AG04449 (cell line): ENCODE data around the gene SOX5.

Source experiments
- CTCF ChIA-PET: fragments of 350-600 bp; formaldehyde crosslinking; extraction: SDS; loops from one replicate; lab custom pipeline; 2021; ENCODE audit warnings: antibody characterized with exemption; lab: Yijun Ruan, JAX
- POLR2A ChIA-PET: fragments of 400-600, 350-600 bp; formaldehyde crosslinking; extraction: SDS; loops from one replicate; lab custom pipeline; 2020; ENCODE audit warnings: antibody characterized with exemption, inconsistent platforms; lab: Yijun Ruan, JAX
- DNase-seq: peaks from one replicate; pipeline ENCODE4 v3.0.0-alpha.2; 2010; ENCODE audit warnings: low read depth, low spot score
- H3K4me3 ChIP-seq: 2 replicates; pipeline ENCODE4 v1.5.1; 2011; ENCODE audit warnings: low read depth, mild to moderate bottlenecking, control low read depth, low read length
- TF ChIP-seq, protein P1 (sequence below): IDR thresholded peaks from one replicate; pipeline ENCODE4 v1.5.1; 2011; ENCODE audit warnings: mild to moderate bottlenecking, moderate library complexity, low read length, control low read depth, inconsistent platforms; ENCODE audit not compliant: insufficient read depth; ENCODE audit errors: missing control alignments

SOX5 gene

DNA sequence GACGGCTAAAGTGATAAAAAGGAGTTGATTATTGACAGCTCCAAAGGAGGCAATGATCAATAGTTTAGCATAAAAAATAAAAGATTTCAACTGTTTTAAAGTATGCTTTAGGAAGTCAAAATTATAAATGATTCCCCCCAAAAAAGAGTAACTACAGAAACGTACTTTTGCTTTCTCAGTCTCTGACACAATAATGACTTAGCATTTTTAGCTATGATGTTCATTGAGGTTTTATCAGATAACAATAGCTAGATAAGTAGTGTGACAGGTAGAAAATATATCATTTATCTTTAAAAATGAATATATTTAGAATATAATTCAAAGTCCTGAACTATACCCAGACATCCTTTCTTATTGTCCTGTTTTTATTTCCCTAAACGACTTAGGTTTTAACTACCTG lies 352.9 kb downstream of the SOX5 start:
- ChIA-PET CTCF (no interaction called here), POLR2A (no interaction called here)
- DNase-seq: no peak
- TF ChIP-seq, protein P1, sequence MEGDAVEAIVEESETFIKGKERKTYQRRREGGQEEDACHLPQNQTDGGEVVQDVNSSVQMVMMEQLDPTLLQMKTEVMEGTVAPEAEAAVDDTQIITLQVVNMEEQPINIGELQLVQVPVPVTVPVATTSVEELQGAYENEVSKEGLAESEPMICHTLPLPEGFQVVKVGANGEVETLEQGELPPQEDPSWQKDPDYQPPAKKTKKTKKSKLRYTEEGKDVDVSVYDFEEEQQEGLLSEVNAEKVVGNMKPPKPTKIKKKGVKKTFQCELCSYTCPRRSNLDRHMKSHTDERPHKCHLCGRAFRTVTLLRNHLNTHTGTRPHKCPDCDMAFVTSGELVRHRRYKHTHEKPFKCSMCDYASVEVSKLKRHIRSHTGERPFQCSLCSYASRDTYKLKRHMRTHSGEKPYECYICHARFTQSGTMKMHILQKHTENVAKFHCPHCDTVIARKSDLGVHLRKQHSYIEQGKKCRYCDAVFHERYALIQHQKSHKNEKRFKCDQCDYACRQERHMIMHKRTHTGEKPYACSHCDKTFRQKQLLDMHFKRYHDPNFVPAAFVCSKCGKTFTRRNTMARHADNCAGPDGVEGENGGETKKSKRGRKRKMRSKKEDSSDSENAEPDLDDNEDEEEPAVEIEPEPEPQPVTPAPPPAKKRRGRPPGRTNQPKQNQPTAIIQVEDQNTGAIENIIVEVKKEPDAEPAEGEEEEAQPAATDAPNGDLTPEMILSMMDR: no peak
- no peak overlapping the region for H3K4me3 ChIP-seq

GRCh38 chr12:23587833-23588559 lies 361.5 kb downstream of the SOX5 start:
- no peak for DNase-seq
- H3K4me3 ChIP-seq: no peak overlapping the region
- POLR2A ChIA-PET: no interaction called here
- CTCF ChIA-PET: no interaction called here
- TF ChIP-seq, protein P1: no peak

DNA sequence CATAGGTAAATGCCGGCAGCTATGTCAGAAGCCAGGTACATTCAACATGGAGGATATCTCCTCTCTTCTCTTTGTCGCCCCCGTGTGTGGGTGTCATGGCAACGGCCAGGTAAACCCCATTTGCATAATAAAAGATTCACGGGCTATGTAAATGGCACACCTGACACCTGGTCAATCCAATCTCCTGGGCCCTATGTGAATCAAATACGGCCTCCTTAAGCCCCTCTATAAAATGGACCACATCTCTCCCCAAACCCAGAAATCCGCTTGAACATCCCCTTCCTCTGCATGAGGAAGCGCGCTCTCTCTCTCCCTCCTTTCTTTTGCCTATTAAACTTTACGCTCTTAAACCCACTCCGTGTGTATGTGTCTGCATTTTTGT lies 363.7 kb downstream of the SOX5 start:
- TF ChIP-seq, protein P1: no peak
- no peak overlapping the region for H3K4me3 ChIP-seq
- DNase-seq: no peak
- CTCF ChIA-PET: no interaction called here
- POLR2A ChIA-PET: no interaction called here

GRCh38 chr12:23585156-23585781 lies 364.2 kb downstream of the SOX5 start:
- CTCF ChIA-PET: no interaction called here
- no peak for DNase-seq

DNA sequence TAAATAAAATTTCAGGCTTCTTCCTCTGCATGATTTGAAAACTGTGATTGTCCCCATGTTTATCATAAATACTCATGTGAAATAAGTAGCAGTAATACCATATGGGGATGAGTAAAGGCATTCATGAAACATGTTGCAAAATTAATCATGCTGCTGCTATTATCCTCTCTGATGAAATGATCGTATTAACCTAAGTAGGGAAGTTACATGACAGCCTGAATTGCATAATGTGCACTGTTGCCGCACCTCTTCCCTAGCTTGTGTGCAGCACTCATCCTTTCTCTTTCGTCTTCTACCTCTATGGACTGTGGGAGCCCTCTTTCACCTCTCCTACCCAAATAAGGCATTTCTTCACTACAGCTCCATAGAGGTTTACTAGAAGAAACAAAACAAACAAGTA lies 367.6 kb downstream of the SOX5 start:
- POLR2A ChIA-PET: no interaction called here
- DNase-seq: no peak
- TF ChIP-seq, protein P1: no peak
- no peak overlapping the region for H3K4me3 ChIP-seq
- CTCF ChIA-PET: no interaction called here

More at GRCh38 chr12:23585156-23585781, 364.2 kb downstream of the SOX5 start:
- POLR2A ChIA-PET: no interaction called here
- TF ChIP-seq, protein P1: no peak
- H3K4me3 ChIP-seq: no peak overlapping the region

DNA sequence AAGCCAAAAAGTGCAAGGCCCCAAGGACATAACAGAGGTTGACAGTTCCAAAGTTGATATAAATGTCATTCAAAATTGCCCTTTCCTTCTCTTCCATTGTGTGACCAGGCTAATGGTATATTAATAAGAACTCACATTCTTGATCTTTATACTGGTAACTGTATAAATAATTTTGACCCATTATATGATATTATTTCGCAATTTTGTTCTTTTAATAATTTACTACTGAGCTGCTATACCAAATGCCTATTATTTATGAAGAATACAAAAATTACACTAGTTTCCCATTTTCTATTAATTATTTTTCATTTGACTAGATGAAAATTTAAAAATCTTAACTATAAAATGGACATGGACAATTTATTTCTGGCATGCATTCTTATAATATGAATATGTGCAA lies 370.2 kb downstream of the SOX5 start:
- DNase-seq: no peak
- TF ChIP-seq, protein P1: no peak
- POLR2A ChIA-PET: no interaction called here
- CTCF ChIA-PET: no interaction called here
- H3K4me3 ChIP-seq: no peak overlapping the region
